Endothelial cell of umbilical vein (primary cell): ENCODE measurements around the gene TAS1R1. TPM values are rescaled to one million over a fixed set of nuclear protein-coding genes. Genes with fewer than 3 reads are reported as not detected.

Source experiments
- BruUV-seq: library from RNA; stranded (reverse); fragments of 400-500 nt; replicated peaks from 2 replicates; lab custom pipeline; 2021; lab: Mats Ljungman, UMichigan
- CTCF ChIA-PET: fragments of 300-600, 350-600 bp; sonication (Branson Sonifier 250); formaldehyde crosslinking; loops from one replicate; lab custom pipeline; 2021; ENCODE audit warnings: antibody characterized with exemption, inconsistent platforms; lab: Charles Lee
- POLR2A ChIA-PET: fragments of 300-600, 350-600 bp; sonication (Branson Sonifier 250); formaldehyde crosslinking; loops from one replicate; lab custom pipeline; 2021; ENCODE audit warnings: antibody characterized with exemption, inconsistent platforms; lab: Charles Lee
- DNase-seq: peaks from one replicate; pipeline ENCODE4 v3.0.0-alpha.2; 2011; ENCODE audit warnings: low read depth, low spot score
- FAIRE-seq: peaks from 2 replicates; lab custom pipeline; 2011; peaks lifted over from hg19 to GRCh38; lab: Jason Lieb, UNC
- H2AFZ ChIP-seq: 2 replicates; pipeline ENCODE4 v1.6.0; 2012; ENCODE audit warnings: low read depth, low read length, control low read depth, inconsistent platforms
- H3K27ac ChIP-seq: 2 replicates; pipeline ENCODE4 v1.5.1; 2011; ENCODE audit warnings: low read depth, mild to moderate bottlenecking, control low read depth, low read length, moderate library complexity; ENCODE audit not compliant: insufficient read depth
- H3K27me3 ChIP-seq, 2 experiments: 2 replicates each; pipeline versions ENCODE4 v1.6.0 to v1.6.1; 2011; ENCODE audit warnings: low read length in 2 of 2, mixed read lengths in 1 of 2; ENCODE audit not compliant: control insufficient read depth in 2 of 2, insufficient read depth in 2 of 2
- H3K36me3 ChIP-seq, 2 experiments: 2 replicates in 1 of 2; 3 replicates in 1 of 2; pipeline ENCODE4 v1.5.1; 2011; ENCODE audit warnings: low read length in 2 of 2, mild to moderate bottlenecking in 1 of 2, moderate library complexity in 1 of 2; ENCODE audit not compliant: control insufficient read depth in 2 of 2, insufficient read depth in 2 of 2; ENCODE audit errors: extremely low read depth in 1 of 2
- H3K4me1 ChIP-seq: 3 replicates; pipeline ENCODE4 v1.5.1; 2011; ENCODE audit warnings: mild to moderate bottlenecking, low read length; ENCODE audit not compliant: control insufficient read depth, insufficient read depth; ENCODE audit errors: extremely low read depth
- H3K4me2 ChIP-seq: 2 replicates; pipeline ENCODE4 v1.6.1; 2011; ENCODE audit warnings: low read length, control low read depth, mixed read lengths; ENCODE audit not compliant: insufficient read depth
- H3K4me3 ChIP-seq, 3 experiments: fragments of 200-600 bp in 1 of 3; sonication (generic), shearing (Covaris generic) in 1 of 3; replicated peaks in 1 of 3; 2 replicates each; pipeline ENCODE4 v1.5.1; 2011 to 2016; ENCODE audit warnings: control low read depth in 3 of 3, low read length in 3 of 3, mild to moderate bottlenecking in 2 of 3, inconsistent platforms in 1 of 3, low read depth in 1 of 3, moderate library complexity in 1 of 3; ENCODE audit not compliant: insufficient read depth in 1 of 3
- H3K79me2 ChIP-seq: 2 replicates; pipeline ENCODE4 v1.6.0; 2012; ENCODE audit warnings: low read length, inconsistent platforms; ENCODE audit not compliant: control insufficient read depth, insufficient read depth
- H3K9ac ChIP-seq: replicated peaks from 2 replicates; pipeline ENCODE3; 2011; ENCODE audit warnings: low read length, control low read depth; ENCODE audit not compliant: insufficient read depth; ENCODE audit errors: extremely low read depth
- H3K9me1 ChIP-seq: replicated peaks from 3 replicates; pipeline ENCODE4 v1.6.0; 2011; ENCODE audit warnings: mild to moderate bottlenecking, low read length; ENCODE audit not compliant: control insufficient read depth, insufficient read depth; ENCODE audit errors: extremely low read depth
- H3K9me3 ChIP-seq: replicated peaks from 2 replicates; pipeline ENCODE4 v1.5.1; 2012; ENCODE audit warnings: low read length, inconsistent platforms; ENCODE audit not compliant: control insufficient read depth, insufficient read depth
- H4K20me1 ChIP-seq: replicated peaks from 2 replicates; pipeline ENCODE3; 2011; ENCODE audit warnings: mild to moderate bottlenecking, low read length; ENCODE audit not compliant: control insufficient read depth, insufficient read depth; ENCODE audit errors: extremely low read depth
- CTCF ChIP-seq, 2 donors: IDR thresholded peaks; 1 replicate in 1 of 2; 2 replicates in 1 of 2; pipeline ENCODE4 v1.5.1; 2011; ENCODE audit warnings: low read length in 2 of 2, mild to moderate bottlenecking in 2 of 2, moderate library complexity in 2 of 2, control low read depth in 1 of 2, inconsistent platforms in 1 of 2, low read depth in 1 of 2; ENCODE audit not compliant: insufficient read depth in 1 of 2; ENCODE audit errors: extremely low read depth in 1 of 2
- EZH2 ChIP-seq: IDR thresholded peaks from 2 replicates; pipeline ENCODE4 v1.6.1; 2012; ENCODE audit warnings: borderline replicate concordance, low read depth, mild to moderate bottlenecking, moderate library complexity, low read length, inconsistent platforms; ENCODE audit not compliant: severe bottlenecking
- FOS ChIP-seq: IDR thresholded peaks from 2 replicates; pipeline ENCODE4 v1.6.1; 2011; ENCODE audit warnings: mild to moderate bottlenecking, low read length, moderate library complexity, borderline replicate concordance; ENCODE audit not compliant: insufficient read depth
- GATA2 ChIP-seq: IDR thresholded peaks from 2 replicates; pipeline ENCODE4 v1.7.0; 2011; ENCODE audit warnings: low read depth, mild to moderate bottlenecking, moderate library complexity, mixed read lengths, low read length; ENCODE audit not compliant: insufficient read length, insufficient read depth
- JUN ChIP-seq: IDR thresholded peaks from 2 replicates; pipeline ENCODE4 v1.6.1; 2011; ENCODE audit warnings: borderline replicate concordance, low read depth; ENCODE audit not compliant: insufficient read length, insufficient read depth
- MAX ChIP-seq: IDR thresholded peaks from 2 replicates; pipeline ENCODE4 v1.6.1; 2011; ENCODE audit not compliant: insufficient read depth, insufficient read length
- MYC ChIP-seq: IDR thresholded peaks from one replicate; pipeline ENCODE4 v1.6.1; 2011; ENCODE audit warnings: mild to moderate bottlenecking, low read depth, low read length
- POLR2A ChIP-seq: IDR thresholded peaks from 2 replicates; pipeline ENCODE4 v1.6.1; 2012; ENCODE audit warnings: low read depth, mild to moderate bottlenecking, control low read depth, low read length
- POLR2AphosphoS5 ChIP-seq: IDR thresholded peaks from 2 replicates; pipeline ENCODE4 v1.6.1; 2012; ENCODE audit warnings: low read depth, mild to moderate bottlenecking, control low read depth, low read length, moderate library complexity; ENCODE audit not compliant: insufficient read depth
- dilution Hi-C: fragments of 300-500 bp; cut with MboI; formaldehyde crosslinking; loops from one replicate; pipeline ENCODE4 v1.15.0; 2019; ENCODE audit warnings: low sequenced_read_pairs; ENCODE audit not compliant: extremely low pct_ligation_motif_present
- intact Hi-C: fragments of 100-400 bp; cut with micrococcal nuclease; formaldehyde crosslinking; loops from one replicate; pipeline ENCODE4 v1.10.0; 2022
- polyA plus RNA-seq, 4 experiments: library from polyadenylated mRNA; depleted of rRNA in 3 of 4; stranded (reverse) in 3 of 4; unstranded in 1 of 4; fragments of >200 nt; gene quantifications; 2 replicates each; pipeline versions ENCODE4 v1.2.1 to v1.2.3, GENCODE V29; 2011 to 2012; ENCODE audit warnings: missing spikeins in 1 of 4
- total RNA-seq: library from RNA; stranded (reverse); gene quantifications from 2 replicates; pipeline ENCODE4 v1.2.3, GENCODE V29; 2021

TAS1R1 gene
- total and polyA plus RNA-seq, 2 donors (not counting 3 experiments of a cell fraction or from before 2014, with no cell fraction given), result not detected

GRCh38 chr1:6534248-6534822, 20.8 kb upstream of the TAS1R1 start:
- H3K9me3 ChIP-seq, result no peaks in the 10 kb centered on the region
- ChIA-PET CTCF (interaction anchor here (6.3 kb wide), 1 partner anchor 11 kb away, joined by 37 read pairs; no protein-coding TSS in a partner anchor), POLR2A (no interaction called here)
- FAIRE-seq (no peak), DNase-seq (no peak)
- H3K9ac ChIP-seq, result no peak overlapping the region
- intact Hi-C loops, result no loop called here
- dilution Hi-C loops, result no loop called here
- no peaks in the 10 kb centered on the region for H4K20me1 ChIP-seq
- no peaks in the 10 kb centered on the region for H3K27me3 ChIP-seq
- TF ChIP-seq MYC (no peak), GATA2 (no peak), POLR2AphosphoS5 (no peak), EZH2 (no peak), CTCF (IDR thresholded peaks at IDR 0.05; ENCODE audit: extremely low read depth in 1 of 2, insufficient read depth in 1 of 2, low read depth in 1 of 2, low read length in 2 of 2) (no peak), FOS (no peak), MAX (no peak), POLR2A (no peak), JUN (no peak)
- H3K27ac ChIP-seq, result no peak overlapping the region
- H3K4me3 ChIP-seq, result no peak overlapping the region
- H3K79me2 ChIP-seq, result peaks cover 5% of the 10 kb centered on the region
- no peak overlapping the region for H3K4me2 ChIP-seq
- no peaks in the 10 kb centered on the region for H3K4me1 ChIP-seq
- no peaks in the 10 kb centered on the region for H3K9me1 ChIP-seq
- H2AFZ ChIP-seq, result no peak overlapping the region
- peaks cover 9 to 18% of the 10 kb centered on the region in 2 experiments for H3K36me3 ChIP-seq
- BruUV-seq, result no TSS peak
